Stimulated activated effector memory CD8-positive, alpha-beta T cell treated with anti-CD3 and anti-CD28 coated beads, Interleukin-12 subunit alpha, Interleukin-12 subunit beta, amount 100 ng/mL, for 72 hours (primary cell): ENCODE data around the gene SHCBP1.
"Not testable (repeated sequence)": the region's sequence is repeated elsewhere in the genome, so short reads cannot be mapped to it uniquely, and the experiment has no call there.

ENCODE experiments used
- ATAC-seq: fragments of 150-1000 bp; cut with Tn5 transposase; 2 replicates; pipeline ENCODE4 v1.10.0; 2021
- DNase-seq, 2 donors: peaks; one replicate each; pipeline ENCODE4 v3.0.0; 2021 to 2022; ENCODE audit warnings: low spot score in 2 of 2
- H3K27ac Mint-ChIP-seq: one replicate; pipeline ENCODE4 v1.8.0; 2022; ENCODE audit warnings: mild to moderate bottlenecking, mixed read lengths
- H3K36me3 Mint-ChIP-seq: one replicate; pipeline ENCODE4 v1.8.0; 2022; ENCODE audit warnings: mild to moderate bottlenecking, mixed read lengths
- H3K4me1 Mint-ChIP-seq: one replicate; pipeline ENCODE4 v1.8.0; 2022; ENCODE audit warnings: mixed read lengths
- H3K4me3 Mint-ChIP-seq: one replicate; pipeline ENCODE4 v1.8.0; 2022; ENCODE audit warnings: mild to moderate bottlenecking, mixed read lengths
- H3K9me3 Mint-ChIP-seq: one replicate; pipeline ENCODE4 v1.8.0; 2022; ENCODE audit warnings: mixed read lengths

Gene SHCBP1

GRCh38 chr16:46577988-46578579 is 43.1 kb downstream of the SHCBP1 start:
- Mint-ChIP-seq H3K36me3 (peaks cover 21% of the 10 kb centered on the region), H3K4me1 (no peaks in the 10 kb centered on the region), H3K9me3 (no peaks in the 10 kb centered on the region), H3K4me3 (no peak overlapping the region), H3K27ac (no peak overlapping the region)
- ATAC-seq (no peak), DNase-seq (no peak)

GRCh38 chr16:46573834-46574159 is 47.4 kb downstream of the SHCBP1 start:
- Mint-ChIP-seq H3K27ac (no peak overlapping the region), H3K36me3 (no peaks in the 10 kb centered on the region), H3K4me1 (no peaks in the 10 kb centered on the region), H3K4me3 (peak overlapping the region; percentile 19), H3K9me3 (no peaks in the 10 kb centered on the region)
- no peak for DNase-seq
- no peak for ATAC-seq

GRCh38 chr16:46573008-46573833 is 48.0 kb downstream of the SHCBP1 start:
- H3K4me1 Mint-ChIP-seq = no peaks in the 10 kb centered on the region
- H3K9me3 Mint-ChIP-seq = no peaks in the 10 kb centered on the region
- DNase-seq (no peak), ATAC-seq (peak; percentile 51)
- H3K27ac Mint-ChIP-seq = no peak overlapping the region
- H3K4me3 Mint-ChIP-seq = peak overlapping the region; percentile 19
- no peaks in the 10 kb centered on the region for H3K36me3 Mint-ChIP-seq

GRCh38 chr16:46569231-46569735 is 51.9 kb downstream of the SHCBP1 start:
- H3K9me3 Mint-ChIP-seq = no peaks in the 10 kb centered on the region
- DNase-seq (no peak), ATAC-seq (no peak)
- H3K4me3 Mint-ChIP-seq = no peak overlapping the region
- no peaks in the 10 kb centered on the region for H3K36me3 Mint-ChIP-seq
- no peak overlapping the region for H3K27ac Mint-ChIP-seq
- H3K4me1 Mint-ChIP-seq = no peaks in the 10 kb centered on the region

- ATAC-seq (no peak), DNase-seq (no peak)
- no peak overlapping the region for H3K27ac Mint-ChIP-seq
- H3K36me3 Mint-ChIP-seq = no peaks in the 10 kb centered on the region
- no peak overlapping the region for H3K4me3 Mint-ChIP-seq
- H3K9me3 Mint-ChIP-seq = no peaks in the 10 kb centered on the region
- H3K4me1 Mint-ChIP-seq = no peaks in the 10 kb centered on the region
Measured at GRCh38 chr16:46568472-46569230, 52.5 kb downstream of the SHCBP1 start.

GRCh38 chr16:46562979-46563378 is 58.2 kb downstream of the SHCBP1 start:
- Mint-ChIP-seq H3K4me1 (no peaks in the 10 kb centered on the region), H3K36me3 (no peaks in the 10 kb centered on the region), H3K9me3 (no peaks in the 10 kb centered on the region), H3K27ac (no peak overlapping the region), H3K4me3 (no peak overlapping the region)
- DNase-seq (no peak), ATAC-seq (no peak)

GRCh38 chr16:46558018-46558417 is 63.2 kb downstream of the SHCBP1 start:
- DNase-seq (no peak), ATAC-seq (no peak)
- Mint-ChIP-seq H3K4me1 (peaks cover 8% of the 10 kb centered on the region), H3K9me3 (no peaks in the 10 kb centered on the region), H3K36me3 (no peaks in the 10 kb centered on the region), H3K4me3 (no peak overlapping the region), H3K27ac (no peak overlapping the region)

GRCh38 chr16:46555951-46556350 is 65.2 kb downstream of the SHCBP1 start:
- DNase-seq (no peak), ATAC-seq (no peak)
- no peak overlapping the region for H3K27ac Mint-ChIP-seq
- no peaks in the 10 kb centered on the region for H3K36me3 Mint-ChIP-seq
- no peak overlapping the region for H3K4me3 Mint-ChIP-seq
- H3K4me1 Mint-ChIP-seq = peaks cover 8% of the 10 kb centered on the region
- H3K9me3 Mint-ChIP-seq = no peaks in the 10 kb centered on the region

GRCh38 chr16:46554435-46554834 is 66.7 kb downstream of the SHCBP1 start:
- H3K4me3 Mint-ChIP-seq = not testable (repeated sequence)
- DNase-seq = peak; percentile 23 to 71

GRCh38 chr16:46549477-46549876 is 71.7 kb downstream of the SHCBP1 start:
- ATAC-seq = no peak
- no peak overlapping the region for H3K27ac Mint-ChIP-seq
- H3K36me3 Mint-ChIP-seq = no peaks in the 10 kb centered on the region
- no peak overlapping the region for H3K4me3 Mint-ChIP-seq
- H3K9me3 Mint-ChIP-seq = no peaks in the 10 kb centered on the region
- DNase-seq = no peak
- peaks cover 2% of the 10 kb centered on the region for H3K4me1 Mint-ChIP-seq

More at GRCh38 chr16:46554435-46554834, 66.7 kb downstream of the SHCBP1 start:
- not testable (repeated sequence) for H3K27ac Mint-ChIP-seq, H3K9me3 Mint-ChIP-seq, H3K36me3 Mint-ChIP-seq, H3K4me1 Mint-ChIP-seq
- peak; percentile 37 for ATAC-seq
